ENCODE measurements around the gene TUBB2A. TPM values are rescaled to one million over a fixed set of nuclear protein-coding genes. Genes with fewer than 3 reads are reported as not detected.
A peak's percentile ranks its signal among the peaks of the same experiment; 100 is the strongest.

TUBB2A gene
- total and polyA plus RNA-seq, 2 of the 13 experiments (the other 11 are each of a cell fraction or from before 2014, with no cell fraction given), result 35.3 to 106 TPM

DNA sequence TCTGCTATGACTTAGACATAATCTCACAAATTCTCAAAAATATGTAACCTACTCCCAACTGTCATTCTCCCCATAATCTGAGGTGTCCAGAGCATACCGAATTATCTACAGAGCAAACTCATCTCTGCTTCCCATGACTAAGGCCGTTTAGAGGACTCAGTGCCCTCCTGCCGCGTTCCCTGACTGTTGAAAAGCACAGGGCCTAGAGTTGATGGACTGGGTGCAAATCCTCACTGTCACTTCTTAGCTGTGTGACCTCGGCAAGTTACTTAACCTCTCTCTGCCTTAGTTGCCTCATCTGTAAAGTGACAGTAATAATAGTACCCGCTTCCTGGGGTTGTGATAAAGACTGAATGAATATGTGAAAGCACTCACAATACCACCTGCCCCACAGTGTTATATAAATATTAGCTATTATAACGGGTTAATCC is 4.7 kb upstream of the TUBB2A start (continued):
- TF ChIP-seq NFATC3 (CRISPR knock-in tag; IDR thresholded peaks at IDR 0.05), result no peak

DNA sequence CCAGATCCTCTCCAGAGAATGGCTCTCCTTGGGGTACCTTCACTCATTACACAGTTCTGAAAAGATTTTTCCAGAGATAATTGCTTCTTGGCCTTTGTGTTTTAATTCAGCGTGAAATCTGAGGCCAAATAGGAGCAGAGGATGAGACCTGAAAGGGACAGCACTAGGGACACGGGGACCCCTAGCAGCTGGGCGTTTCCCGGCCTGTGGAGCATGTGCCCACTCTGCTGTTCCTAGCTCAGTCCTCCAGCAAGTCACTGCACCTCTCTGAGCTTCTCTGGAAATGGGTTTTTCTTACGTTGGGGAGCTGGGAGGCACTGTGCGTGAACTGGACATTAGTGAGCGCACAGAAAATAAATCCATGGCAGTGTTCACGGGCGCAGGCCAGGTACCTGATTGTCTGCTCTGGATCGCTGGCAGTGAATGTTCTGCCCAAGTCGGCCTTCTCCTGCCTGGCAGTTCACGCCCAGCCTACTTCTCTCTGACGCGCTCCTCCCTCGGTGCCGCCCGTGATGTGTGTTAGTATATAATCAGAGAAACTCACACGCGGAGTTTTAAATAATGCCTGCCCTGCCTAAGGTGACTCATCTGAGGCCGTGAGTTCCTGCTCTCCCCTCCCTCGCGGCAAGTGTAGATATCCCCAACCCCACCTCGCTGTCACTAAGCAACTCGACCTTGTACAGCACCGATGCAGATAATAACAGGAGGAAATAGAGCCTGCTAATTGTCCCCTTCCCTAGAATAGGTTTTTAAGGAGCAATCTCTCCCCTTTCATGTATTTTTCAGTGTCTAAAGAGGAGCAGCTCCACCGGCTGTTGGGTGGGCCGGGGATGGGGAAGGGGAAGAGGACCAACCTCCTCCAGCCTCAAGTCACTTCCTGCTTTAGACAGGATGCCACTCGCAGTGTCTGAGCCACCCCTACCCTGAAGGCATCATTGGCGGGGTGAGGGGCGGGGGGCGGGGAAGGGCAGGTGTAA is 2.7 kb upstream of the TUBB2A start:
- 61% methylated on average over 31 of the region's 31 CpGs for WGBS (ENCODE audit: low lambda C conversion rate)
- ATAC-seq (no peak; the same call in 2 of the 3 replicates), FAIRE-seq (no peak), DNase-seq (ENCODE audit: low spot score) (peak; percentile 41)
- H3K4me2 ChIP-seq (ENCODE audit: low read depth, low read length), result peak overlapping the region; percentile 28; the same call in 1 of the 2 replicates
- H3K4me1 ChIP-seq (ENCODE audit: insufficient read depth, low read length), result peaks cover 60% of the 10 kb centered on the region
- no peaks in the 10 kb centered on the region for H4K20me1 ChIP-seq (ENCODE audit: insufficient read depth, low read length)
- BruUV-seq (replicated peaks), result no TSS peak
- H3K27me3 ChIP-seq (ENCODE audit: control insufficient read depth in 1 of 2, insufficient read depth in 2 of 2, low read length in 2 of 2), result no peaks in the 10 kb centered on the region
- intact Hi-C loops (cut with micrococcal nuclease; ENCODE audit: unreplicated experiment) (no loop called here), in situ Hi-C loops (cut with HindIII; ENCODE audit: extremely low pct_ligation_motif_present, low pct_unique_long_range_greater_than_20kb) (no loop called here)
- no peak overlapping the region; a peak in 1 of 6 replicates for H3K4me3 ChIP-seq (replicated peaks in 1 of 3; ENCODE audit: insufficient read depth in 1 of 3, low read depth in 2 of 3, low read length in 3 of 3)
- H3K9me3 ChIP-seq (ENCODE audit: low read length), result no peaks in the 10 kb centered on the region
- CTCF ChIA-PET (ENCODE audit: low intra/inter-chr PET ratio, low total read pairs), result no interaction called here
- POLR2A ChIA-PET, result interaction anchor here (1.8 to 3.6 kb wide), 2 partner anchors 20 to 42 kb away, joined by 4 to 23 read pairs; partner anchors contain the start of gene BPHL
- H3K27ac ChIP-seq (ENCODE audit: extremely low read length, insufficient read depth, low read length), result no peak overlapping the region
- peaks cover 3 to 7% of the 10 kb centered on the region in 2 experiments; a peak in 4 of 5 replicates for H3K36me3 ChIP-seq (replicated peaks in 1 of 2; ENCODE audit: control insufficient read depth in 1 of 2, insufficient read depth in 2 of 2, low read length in 2 of 2)
- H3K79me2 ChIP-seq (ENCODE audit: insufficient read depth, low read length), result peaks cover 5% of the 10 kb centered on the region
- H2AFZ ChIP-seq (ENCODE audit: low read length), result no peak overlapping the region
- 0 out of 2 replicates have a peak overlapping the region, but pooled peaks have one; percentile 4 for H3K9ac ChIP-seq (ENCODE audit: insufficient read depth, low read depth, low read length)
- TF ChIP-seq ZMYM3 (CRISPR knock-in tag; IDR thresholded peaks at IDR 0.05) (no peak), ELF3 (CRISPR knock-in tag; IDR thresholded peaks at IDR 0.05) (peak; percentile 47; the same call in 1 of the 2 replicates), MBD4 (IDR thresholded peaks at IDR 0.05; ENCODE audit: borderline replicate concordance, low read length) (no peak), ZNF768 (CRISPR knock-in tag; IDR thresholded peaks at IDR 0.05) (peak; percentile 79), JARID2 (CRISPR knock-in tag; IDR thresholded peaks at IDR 0.05; ENCODE audit: insufficient replicate concordance) (no peak), ZNF232 (CRISPR knock-in tag; IDR thresholded peaks at IDR 0.05; ENCODE audit: borderline replicate concordance) (no peak), ZNF563 (CRISPR knock-in tag; IDR thresholded peaks at IDR 0.05) (no peak), RFX3 (CRISPR knock-in tag; IDR thresholded peaks at IDR 0.05) (peak; percentile 25; the same call in 1 of the 2 replicates), ZNF354B (CRISPR knock-in tag; IDR thresholded peaks at IDR 0.05) (no peak), ZNF501 (CRISPR knock-in tag; IDR thresholded peaks at IDR 0.05) (peak; percentile 68), RXRA (CRISPR knock-in tag; IDR thresholded peaks at IDR 0.05) (no peak), SAP130 (CRISPR knock-in tag; IDR thresholded peaks at IDR 0.05; ENCODE audit: low read depth) (peak; percentile 36; the same call in 1 of the 2 replicates), CREB1 (IDR thresholded peaks at IDR 0.05) (0 out of 2 replicates have a peak, but pooled peaks have one; percentile 14), CREB1 (CRISPR knock-in tag; IDR thresholded peaks at IDR 0.05) (no peak; the same call in 1 of the 2 replicates), SOX5 (CRISPR knock-in tag; IDR thresholded peaks at IDR 0.05; ENCODE audit: borderline replicate concordance) (0 out of 2 replicates have a peak, but pooled peaks have one; percentile 26)
- TF ChIP-seq, protein P1, sequence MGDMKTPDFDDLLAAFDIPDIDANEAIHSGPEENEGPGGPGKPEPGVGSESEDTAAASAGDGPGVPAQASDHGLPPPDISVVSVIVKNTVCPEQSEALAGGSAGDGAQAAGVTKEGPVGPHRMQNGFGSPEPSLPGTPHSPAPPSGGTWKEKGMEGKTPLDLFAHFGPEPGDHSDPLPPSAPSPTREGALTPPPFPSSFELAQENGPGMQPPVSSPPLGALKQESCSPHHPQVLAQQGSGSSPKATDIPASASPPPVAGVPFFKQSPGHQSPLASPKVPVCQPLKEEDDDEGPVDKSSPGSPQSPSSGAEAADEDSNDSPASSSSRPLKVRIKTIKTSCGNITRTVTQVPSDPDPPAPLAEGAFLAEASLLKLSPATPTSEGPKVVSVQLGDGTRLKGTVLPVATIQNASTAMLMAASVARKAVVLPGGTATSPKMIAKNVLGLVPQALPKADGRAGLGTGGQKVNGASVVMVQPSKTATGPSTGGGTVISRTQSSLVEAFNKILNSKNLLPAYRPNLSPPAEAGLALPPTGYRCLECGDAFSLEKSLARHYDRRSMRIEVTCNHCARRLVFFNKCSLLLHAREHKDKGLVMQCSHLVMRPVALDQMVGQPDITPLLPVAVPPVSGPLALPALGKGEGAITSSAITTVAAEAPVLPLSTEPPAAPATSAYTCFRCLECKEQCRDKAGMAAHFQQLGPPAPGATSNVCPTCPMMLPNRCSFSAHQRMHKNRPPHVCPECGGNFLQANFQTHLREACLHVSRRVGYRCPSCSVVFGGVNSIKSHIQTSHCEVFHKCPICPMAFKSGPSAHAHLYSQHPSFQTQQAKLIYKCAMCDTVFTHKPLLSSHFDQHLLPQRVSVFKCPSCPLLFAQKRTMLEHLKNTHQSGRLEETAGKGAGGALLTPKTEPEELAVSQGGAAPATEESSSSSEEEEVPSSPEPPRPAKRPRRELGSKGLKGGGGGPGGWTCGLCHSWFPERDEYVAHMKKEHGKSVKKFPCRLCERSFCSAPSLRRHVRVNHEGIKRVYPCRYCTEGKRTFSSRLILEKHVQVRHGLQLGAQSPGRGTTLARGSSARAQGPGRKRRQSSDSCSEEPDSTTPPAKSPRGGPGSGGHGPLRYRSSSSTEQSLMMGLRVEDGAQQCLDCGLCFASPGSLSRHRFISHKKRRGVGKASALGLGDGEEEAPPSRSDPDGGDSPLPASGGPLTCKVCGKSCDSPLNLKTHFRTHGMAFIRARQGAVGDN (CRISPR knock-in tag; IDR thresholded peaks at IDR 0.05), result peak; percentile 55
- TF ChIP-seq, protein P2, sequence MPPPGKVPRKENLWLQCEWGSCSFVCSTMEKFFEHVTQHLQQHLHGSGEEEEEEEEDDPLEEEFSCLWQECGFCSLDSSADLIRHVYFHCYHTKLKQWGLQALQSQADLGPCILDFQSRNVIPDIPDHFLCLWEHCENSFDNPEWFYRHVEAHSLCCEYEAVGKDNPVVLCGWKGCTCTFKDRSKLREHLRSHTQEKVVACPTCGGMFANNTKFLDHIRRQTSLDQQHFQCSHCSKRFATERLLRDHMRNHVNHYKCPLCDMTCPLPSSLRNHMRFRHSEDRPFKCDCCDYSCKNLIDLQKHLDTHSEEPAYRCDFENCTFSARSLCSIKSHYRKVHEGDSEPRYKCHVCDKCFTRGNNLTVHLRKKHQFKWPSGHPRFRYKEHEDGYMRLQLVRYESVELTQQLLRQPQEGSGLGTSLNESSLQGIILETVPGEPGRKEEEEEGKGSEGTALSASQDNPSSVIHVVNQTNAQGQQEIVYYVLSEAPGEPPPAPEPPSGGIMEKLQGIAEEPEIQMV (CRISPR knock-in tag; IDR thresholded peaks at IDR 0.05; ENCODE audit: low read depth), result no peak

All from HepG2 (cell line).